ENCODE data around the gene WDR6.

The WDR6 gene

DNA sequence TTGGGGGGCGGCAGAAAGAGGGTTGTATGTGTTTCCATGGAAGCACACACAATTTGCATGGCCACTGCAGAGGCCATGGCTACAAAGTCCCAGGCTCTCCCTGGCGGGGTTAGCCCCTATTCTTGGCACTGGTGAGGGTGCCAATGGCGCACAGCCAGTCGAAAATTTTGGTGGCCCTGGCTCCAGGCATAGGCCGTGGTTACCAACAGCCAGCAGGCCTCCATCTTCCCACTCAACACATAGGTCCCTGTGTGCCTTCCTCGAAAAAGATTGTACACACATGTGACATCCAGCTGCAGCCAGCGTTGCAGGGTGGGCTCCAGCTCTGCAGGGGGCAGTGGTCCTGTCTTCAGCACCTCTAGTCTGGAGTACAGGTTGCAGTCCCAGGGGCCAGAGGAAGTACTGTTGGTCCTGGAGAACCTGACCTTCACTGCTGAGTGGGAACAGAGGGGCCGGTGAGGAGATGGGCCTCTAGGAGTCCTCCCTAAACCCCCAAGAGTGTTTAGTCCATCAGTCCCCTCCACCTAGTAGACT, 10.0 kb upstream of the WDR6 start:
- no peak for TF ChIP-seq EZH2 (IDR thresholded peaks at IDR 0.05; ENCODE audit: borderline replicate concordance, low read depth, low read length, severe bottlenecking)
- TF ChIP-seq, protein P1, sequence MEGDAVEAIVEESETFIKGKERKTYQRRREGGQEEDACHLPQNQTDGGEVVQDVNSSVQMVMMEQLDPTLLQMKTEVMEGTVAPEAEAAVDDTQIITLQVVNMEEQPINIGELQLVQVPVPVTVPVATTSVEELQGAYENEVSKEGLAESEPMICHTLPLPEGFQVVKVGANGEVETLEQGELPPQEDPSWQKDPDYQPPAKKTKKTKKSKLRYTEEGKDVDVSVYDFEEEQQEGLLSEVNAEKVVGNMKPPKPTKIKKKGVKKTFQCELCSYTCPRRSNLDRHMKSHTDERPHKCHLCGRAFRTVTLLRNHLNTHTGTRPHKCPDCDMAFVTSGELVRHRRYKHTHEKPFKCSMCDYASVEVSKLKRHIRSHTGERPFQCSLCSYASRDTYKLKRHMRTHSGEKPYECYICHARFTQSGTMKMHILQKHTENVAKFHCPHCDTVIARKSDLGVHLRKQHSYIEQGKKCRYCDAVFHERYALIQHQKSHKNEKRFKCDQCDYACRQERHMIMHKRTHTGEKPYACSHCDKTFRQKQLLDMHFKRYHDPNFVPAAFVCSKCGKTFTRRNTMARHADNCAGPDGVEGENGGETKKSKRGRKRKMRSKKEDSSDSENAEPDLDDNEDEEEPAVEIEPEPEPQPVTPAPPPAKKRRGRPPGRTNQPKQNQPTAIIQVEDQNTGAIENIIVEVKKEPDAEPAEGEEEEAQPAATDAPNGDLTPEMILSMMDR (IDR thresholded peaks at IDR 0.05; ENCODE audit: borderline replicate concordance, extremely low read depth, low read length, poor library complexity, severe bottlenecking), result peak; percentile 39
- ATAC-seq (ENCODE audit: insufficient read depth, low read depth), result 0 out of 3 replicates have a peak, but pooled peaks have one; percentile 27
- no peak overlapping the region for H3K4me2 ChIP-seq (ENCODE audit: insufficient read depth, low read length)

DNA sequence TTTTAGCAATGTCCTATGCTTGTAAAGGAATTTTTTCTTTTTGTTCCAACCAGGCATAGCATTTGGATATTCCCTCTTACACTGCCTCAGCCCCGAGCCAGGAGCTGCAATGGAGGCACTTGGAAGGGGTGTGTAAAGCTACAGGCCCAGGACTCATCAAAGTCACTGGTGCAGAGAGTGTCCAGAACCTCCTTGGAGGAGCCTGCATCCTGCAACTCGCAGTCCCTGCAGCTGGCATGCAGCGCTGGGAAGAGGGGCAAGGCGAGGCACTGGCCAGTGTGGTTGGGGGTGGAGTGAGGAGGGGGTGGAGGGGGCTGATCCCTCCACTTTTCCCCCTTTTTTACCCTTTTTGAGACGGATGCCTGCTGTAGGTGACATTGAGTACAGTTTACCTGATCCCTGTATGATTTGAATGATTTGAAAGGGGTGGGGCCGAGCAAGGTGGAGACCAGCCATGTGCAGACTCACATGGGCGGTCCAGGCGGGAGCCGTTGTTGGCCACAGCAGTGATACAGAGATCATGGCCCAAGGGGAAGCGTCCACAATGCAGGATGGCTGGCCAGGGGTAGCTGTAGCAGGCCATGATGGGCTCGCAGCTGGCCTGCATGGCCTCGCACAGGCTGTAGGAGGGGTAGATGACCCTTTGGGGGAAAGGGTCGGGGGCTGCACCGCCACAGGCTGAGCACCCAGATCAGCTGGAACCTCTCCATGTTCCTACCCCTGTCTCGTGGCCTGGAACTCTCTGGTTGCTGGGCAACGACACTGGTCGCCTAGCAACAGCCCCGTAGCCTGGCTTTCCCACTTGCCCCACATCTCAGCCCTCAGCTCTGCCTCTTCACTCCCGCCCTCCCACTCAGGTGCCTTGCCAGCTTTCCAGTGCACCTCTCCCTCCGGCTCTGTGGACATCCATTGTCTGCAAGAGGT, 9.2 kb upstream of the WDR6 start:
- H3K9me3 ChIP-seq (ENCODE audit: insufficient read depth, low read length, severe bottlenecking), result no peaks in the 10 kb centered on the region
- H3K27ac ChIP-seq (ENCODE audit: low read length), result no peak overlapping the region
- H3K9ac ChIP-seq (ENCODE audit: low read depth, low read length), result no peak overlapping the region
- H2AFZ ChIP-seq (ENCODE audit: low read depth, low read length), result no peak overlapping the region
- H3K27me3 ChIP-seq (ENCODE audit: insufficient read depth, low read length, poor library complexity), result no peaks in the 10 kb centered on the region
- peaks cover 4% of the 10 kb centered on the region; the same call in 1 of the 2 replicates for H3K36me3 ChIP-seq (ENCODE audit: insufficient read depth, low read length)
- H3K4me2 ChIP-seq (ENCODE audit: insufficient read depth, low read length), result no peak overlapping the region
- H3K4me1 ChIP-seq (ENCODE audit: insufficient read depth, low read length), result no peaks in the 10 kb centered on the region
- 0 out of 2 replicates have a peak, but pooled peaks cover 2% of the 10 kb centered on the region for H4K20me1 ChIP-seq (ENCODE audit: insufficient read depth, low read length)
- H3K4me3 ChIP-seq (ENCODE audit: low read depth in 1 of 2, low read length in 2 of 2), result no peak overlapping the region
- TF ChIP-seq EZH2 (IDR thresholded peaks at IDR 0.05; ENCODE audit: borderline replicate concordance, low read depth, low read length, severe bottlenecking), result no peak
- TF ChIP-seq, protein P1 (IDR thresholded peaks at IDR 0.05; ENCODE audit: borderline replicate concordance, extremely low read depth, low read length, poor library complexity, severe bottlenecking), result no peak
- no peak for DNase-seq
- H3K79me2 ChIP-seq (ENCODE audit: insufficient read depth, low read length), result no peaks in the 10 kb centered on the region
- ATAC-seq (ENCODE audit: insufficient read depth, low read depth), result no peak

More for the DNA sequence above, 10.0 kb upstream of the WDR6 start:
- DNase-seq, result no peak
- H4K20me1 ChIP-seq (ENCODE audit: insufficient read depth, low read length), result 0 out of 2 replicates have a peak, but pooled peaks cover 2% of the 10 kb centered on the region
- no peak overlapping the region for H3K9ac ChIP-seq (ENCODE audit: low read depth, low read length)
- peaks cover under 1% of the 10 kb centered on the region; the same call in 1 of the 2 replicates for H3K4me1 ChIP-seq (ENCODE audit: insufficient read depth, low read length)
- H2AFZ ChIP-seq (ENCODE audit: low read depth, low read length), result no peak overlapping the region
- peaks cover 4% of the 10 kb centered on the region; the same call in 1 of the 2 replicates for H3K36me3 ChIP-seq (ENCODE audit: insufficient read depth, low read length)
- H3K4me3 ChIP-seq (ENCODE audit: low read depth in 1 of 2, low read length in 2 of 2), result no peak overlapping the region
- H3K27ac ChIP-seq (ENCODE audit: low read length), result no peak overlapping the region
- no peaks in the 10 kb centered on the region for H3K9me3 ChIP-seq (ENCODE audit: insufficient read depth, low read length, severe bottlenecking)
- H3K27me3 ChIP-seq (ENCODE audit: insufficient read depth, low read length, poor library complexity), result no peaks in the 10 kb centered on the region
- no peaks in the 10 kb centered on the region for H3K79me2 ChIP-seq (ENCODE audit: insufficient read depth, low read length)

DNA sequence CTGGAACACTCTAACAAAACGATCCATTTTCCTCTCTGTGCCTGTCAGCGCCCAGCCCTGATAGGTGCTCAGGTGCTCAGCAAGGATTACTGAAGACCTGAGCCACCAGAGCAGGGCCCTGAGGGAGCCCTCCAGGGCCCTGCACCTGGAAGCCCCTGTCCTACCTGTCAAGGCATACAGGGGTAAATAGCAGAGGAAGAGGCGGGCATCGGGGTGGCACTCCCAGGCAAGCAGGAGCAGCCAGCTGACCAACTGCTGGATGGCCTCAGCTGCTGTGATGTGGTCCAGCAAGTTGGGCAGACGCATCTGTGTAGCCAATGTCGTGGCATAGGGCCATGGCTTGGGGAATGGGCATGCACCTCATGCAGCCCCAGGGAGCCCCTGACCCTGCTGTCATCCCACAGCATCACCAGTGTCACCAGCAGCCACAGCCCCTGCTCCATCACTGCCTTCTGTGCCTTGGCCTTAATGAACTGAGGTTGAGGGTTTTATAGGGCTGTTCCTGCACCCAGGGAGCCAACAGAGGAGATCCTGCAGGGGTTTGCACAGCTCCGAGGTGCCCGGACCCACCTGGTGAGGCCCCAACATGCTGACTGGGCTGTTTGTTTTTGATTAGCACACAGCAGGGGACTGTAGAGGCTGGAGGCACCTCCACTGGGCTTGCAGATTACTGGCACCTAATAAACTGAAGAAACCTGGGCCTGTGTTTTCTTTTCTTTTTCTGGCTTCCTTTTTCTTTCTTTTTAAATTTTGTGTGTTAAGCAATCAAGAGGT, 7.9 kb upstream of the WDR6 start:
- DNase-seq (no peak), ATAC-seq (ENCODE audit: insufficient read depth, low read depth) (no peak)
- Histone ChIP-seq H3K27me3 (ENCODE audit: insufficient read depth, low read length, poor library complexity) (no peaks in the 10 kb centered on the region), H3K4me2 (ENCODE audit: insufficient read depth, low read length) (no peak overlapping the region), H3K79me2 (ENCODE audit: insufficient read depth, low read length) (no peaks in the 10 kb centered on the region), H2AFZ (ENCODE audit: low read depth, low read length) (no peak overlapping the region), H4K20me1 (ENCODE audit: insufficient read depth, low read length) (0 out of 2 replicates have a peak, but pooled peaks cover 2% of the 10 kb centered on the region), H3K9me3 (ENCODE audit: insufficient read depth, low read length, severe bottlenecking) (no peaks in the 10 kb centered on the region), H3K4me3 (ENCODE audit: low read depth in 1 of 2, low read length in 2 of 2) (no peak overlapping the region), H3K4me1 (ENCODE audit: insufficient read depth, low read length) (no peaks in the 10 kb centered on the region), H3K27ac (ENCODE audit: low read length) (no peak overlapping the region), H3K36me3 (ENCODE audit: insufficient read depth, low read length) (peaks cover 4% of the 10 kb centered on the region; the same call in 1 of the 2 replicates), H3K9ac (ENCODE audit: low read depth, low read length) (no peak overlapping the region)
- no peak for TF ChIP-seq EZH2 (IDR thresholded peaks at IDR 0.05; ENCODE audit: borderline replicate concordance, low read depth, low read length, severe bottlenecking)
- TF ChIP-seq, protein P1 (IDR thresholded peaks at IDR 0.05; ENCODE audit: borderline replicate concordance, extremely low read depth, low read length, poor library complexity, severe bottlenecking), result no peak
